ENCODE measurements around the gene EFCAB6. TPM values are rescaled to one million over a fixed set of nuclear protein-coding genes. Genes with fewer than 3 reads are reported as not detected.

EFCAB6 gene
- polyA plus RNA-seq, 4 donors, result 0.34 to 1.9 TPM; not detected in 2

DNA sequence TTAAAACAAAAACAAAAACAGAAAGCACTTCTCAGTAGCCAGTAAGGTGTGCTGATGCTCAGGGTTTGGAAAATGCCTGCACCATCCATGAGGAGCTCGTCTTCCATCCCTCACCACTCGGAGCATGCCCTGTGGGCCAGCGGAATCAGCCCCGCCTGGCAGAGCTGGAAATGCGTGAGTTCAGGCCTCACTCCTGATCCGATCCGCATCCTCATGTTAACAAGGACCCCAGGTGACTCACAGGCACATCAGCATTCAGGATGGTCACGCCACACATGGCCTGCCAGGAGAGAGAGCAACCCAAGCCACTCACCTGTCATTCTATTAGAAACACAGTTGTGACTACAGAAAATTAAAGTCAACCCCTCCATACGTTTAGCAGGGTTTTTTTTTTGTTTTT lies 211.8 kb downstream of the EFCAB6 start:
- 79 to 86% (median 85%) methylated on average over 9 of the region's 9 CpGs for WGBS, 3 donors
- no peak for DNase-seq
- H3K9me3 ChIP-seq (ENCODE audit: control insufficient read depth in 2 of 2, insufficient read depth in 1 of 2, low read depth in 1 of 2, low read length in 1 of 2), result no peaks in the 10 kb centered on the region
- no peak overlapping the region for H3K27ac ChIP-seq (ENCODE audit: low read depth in 1 of 3, low read length in 2 of 3)
- no peak overlapping the region for H3K4me3 ChIP-seq (ENCODE audit: low read depth in 1 of 3, low read length in 3 of 3)
- no peaks in the 10 kb centered on the region for H3K4me1 ChIP-seq (ENCODE audit: control insufficient read depth in 3 of 3, insufficient read depth in 2 of 3, low read depth in 1 of 3, low read length in 2 of 3)
- no peaks in the 10 kb centered on the region for H3K27me3 ChIP-seq (ENCODE audit: control insufficient read depth in 3 of 3, insufficient read depth in 3 of 3, low read length in 3 of 3)
- H3K36me3 ChIP-seq (ENCODE audit: control insufficient read depth in 3 of 3, insufficient read depth in 2 of 3, low read depth in 1 of 3, low read length in 3 of 3), result no peaks in the 10 kb centered on the region
- no peak for FAIRE-seq

DNA sequence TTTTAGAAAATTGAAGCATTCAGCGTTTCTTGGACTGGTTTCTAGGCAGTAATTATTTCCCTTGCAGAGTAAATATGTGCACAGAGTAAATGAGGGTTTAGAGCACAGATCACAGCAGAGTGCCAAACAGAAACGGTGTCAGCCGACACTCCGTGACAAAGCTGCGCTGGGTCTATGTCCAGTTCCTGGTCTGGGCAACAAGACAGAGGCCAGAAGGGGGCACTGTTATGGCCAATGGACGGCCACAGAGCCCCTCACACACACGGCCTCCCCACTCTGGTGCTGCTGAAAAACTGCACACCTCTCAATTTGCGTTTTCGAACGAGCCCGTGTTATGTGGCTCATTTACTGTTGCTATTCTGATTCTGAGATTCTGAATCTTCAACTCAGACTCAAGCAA lies 219.6 kb downstream of the EFCAB6 start:
- 58 to 67% (median 64%) methylated on average over 11 of the region's 11 CpGs for WGBS, 3 donors
- no peaks in the 10 kb centered on the region for H3K27me3 ChIP-seq (ENCODE audit: control insufficient read depth in 3 of 3, insufficient read depth in 3 of 3, low read length in 3 of 3)
- DNase-seq (peak in 1 of 2 donors; percentile 28), FAIRE-seq (no peak)
- H3K4me3 ChIP-seq (ENCODE audit: low read depth in 1 of 3, low read length in 3 of 3), result no peak overlapping the region
- H3K36me3 ChIP-seq (ENCODE audit: control insufficient read depth in 3 of 3, insufficient read depth in 2 of 3, low read depth in 1 of 3, low read length in 3 of 3), result no peaks in the 10 kb centered on the region
- no peaks in the 10 kb centered on the region for H3K9me3 ChIP-seq (ENCODE audit: control insufficient read depth in 2 of 2, insufficient read depth in 1 of 2, low read depth in 1 of 2, low read length in 1 of 2)
- H3K27ac ChIP-seq (ENCODE audit: low read depth in 1 of 3, low read length in 2 of 3), result no peak overlapping the region
- H3K4me1 ChIP-seq (ENCODE audit: control insufficient read depth in 3 of 3, insufficient read depth in 2 of 3, low read depth in 1 of 3, low read length in 2 of 3), result no peaks in the 10 kb centered on the region

GRCh38 chr22:43591380-43591779 lies 220.7 kb downstream of the EFCAB6 start:
- Histone ChIP-seq H3K27me3 (ENCODE audit: control insufficient read depth in 3 of 3, insufficient read depth in 3 of 3, low read length in 3 of 3) (no peaks in the 10 kb centered on the region), H3K27ac (ENCODE audit: low read depth in 1 of 3, low read length in 2 of 3) (no peak overlapping the region), H3K4me3 (ENCODE audit: low read depth in 1 of 3, low read length in 3 of 3) (no peak overlapping the region), H3K9me3 (ENCODE audit: control insufficient read depth in 2 of 2, insufficient read depth in 1 of 2, low read depth in 1 of 2, low read length in 1 of 2) (no peaks in the 10 kb centered on the region), H3K4me1 (ENCODE audit: control insufficient read depth in 3 of 3, insufficient read depth in 2 of 3, low read depth in 1 of 3, low read length in 2 of 3) (no peaks in the 10 kb centered on the region), H3K36me3 (ENCODE audit: control insufficient read depth in 3 of 3, insufficient read depth in 2 of 3, low read depth in 1 of 3, low read length in 3 of 3) (no peaks in the 10 kb centered on the region)
- 77 to 82% (median 78%) methylated on average over 6 of the region's 6 CpGs for WGBS, 3 donors
- no peak for FAIRE-seq
- no peak for DNase-seq

GRCh38 chr22:43587574-43587973 lies 224.5 kb downstream of the EFCAB6 start:
- peaks cover 0 to 8% of the 10 kb centered on the region in 2 donors for H3K9me3 ChIP-seq (ENCODE audit: control insufficient read depth in 2 of 2, insufficient read depth in 1 of 2, low read depth in 1 of 2, low read length in 1 of 2)
- FAIRE-seq, result no peak
- no peaks in the 10 kb centered on the region for H3K27me3 ChIP-seq (ENCODE audit: control insufficient read depth in 3 of 3, insufficient read depth in 3 of 3, low read length in 3 of 3)
- WGBS, 3 donors, result 0 to 60% (median 0%) methylated on average over 1 of the region's 1 CpG
- H3K4me1 ChIP-seq (ENCODE audit: control insufficient read depth in 3 of 3, insufficient read depth in 2 of 3, low read depth in 1 of 3, low read length in 2 of 3), result peaks cover 0 to 3% (median 0%) of the 10 kb centered on the region in 3 donors
- no peak overlapping the region for H3K4me3 ChIP-seq (ENCODE audit: low read depth in 1 of 3, low read length in 3 of 3)
- DNase-seq, result no peak
- H3K27ac ChIP-seq (ENCODE audit: low read depth in 1 of 3, low read length in 2 of 3), result no peak overlapping the region
- H3K36me3 ChIP-seq (ENCODE audit: control insufficient read depth in 3 of 3, insufficient read depth in 2 of 3, low read depth in 1 of 3, low read length in 3 of 3), result no peaks in the 10 kb centered on the region

DNA sequence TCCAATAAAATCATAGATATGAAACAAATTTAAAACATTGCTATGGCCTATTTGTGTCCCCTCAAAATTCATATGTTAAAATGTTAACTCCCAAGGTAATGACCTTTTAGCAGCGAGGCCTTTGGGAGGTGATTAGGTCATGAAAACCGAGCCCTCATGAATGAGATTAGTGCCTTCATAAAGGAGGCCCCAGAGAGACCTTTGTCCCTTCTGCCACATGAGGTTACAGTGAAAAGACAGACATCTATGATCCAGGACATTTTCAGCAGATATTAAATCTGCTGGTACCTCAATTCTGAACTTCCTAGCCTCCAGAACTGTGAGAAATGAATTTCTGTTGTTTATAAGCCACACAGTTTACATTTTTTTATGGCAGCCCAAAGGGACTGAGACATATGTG lies 228.6 kb downstream of the EFCAB6 start:
- H3K27ac ChIP-seq (ENCODE audit: low read depth in 1 of 3, low read length in 2 of 3), result peak overlapping the region in 1 of 3 donors; percentile 13
- FAIRE-seq (no peak), DNase-seq (peak; percentile 9 to 52)
- 28 to 53% (median 46%) methylated on average over 2 of the region's 2 CpGs for WGBS, 3 donors
- peaks cover 0 to 3% (median 0%) of the 10 kb centered on the region in 3 donors for H3K4me1 ChIP-seq (ENCODE audit: control insufficient read depth in 3 of 3, insufficient read depth in 2 of 3, low read depth in 1 of 3, low read length in 2 of 3)
- no peak overlapping the region for H3K4me3 ChIP-seq (ENCODE audit: low read depth in 1 of 3, low read length in 3 of 3)
- peaks cover 0 to 8% of the 10 kb centered on the region in 2 donors for H3K9me3 ChIP-seq (ENCODE audit: control insufficient read depth in 2 of 2, insufficient read depth in 1 of 2, low read depth in 1 of 2, low read length in 1 of 2)
- no peaks in the 10 kb centered on the region for H3K27me3 ChIP-seq (ENCODE audit: control insufficient read depth in 3 of 3, insufficient read depth in 3 of 3, low read length in 3 of 3)
- H3K36me3 ChIP-seq (ENCODE audit: control insufficient read depth in 3 of 3, insufficient read depth in 2 of 3, low read depth in 1 of 3, low read length in 3 of 3), result no peaks in the 10 kb centered on the region

- Histone ChIP-seq H3K9me3 (ENCODE audit: control insufficient read depth in 2 of 2, insufficient read depth in 1 of 2, low read depth in 1 of 2, low read length in 1 of 2) (peaks cover 0 to 8% of the 10 kb centered on the region in 2 donors), H3K27ac (ENCODE audit: low read depth in 1 of 3, low read length in 2 of 3) (no peak overlapping the region), H3K36me3 (ENCODE audit: control insufficient read depth in 3 of 3, insufficient read depth in 2 of 3, low read depth in 1 of 3, low read length in 3 of 3) (no peaks in the 10 kb centered on the region), H3K27me3 (ENCODE audit: control insufficient read depth in 3 of 3, insufficient read depth in 3 of 3, low read length in 3 of 3) (no peaks in the 10 kb centered on the region), H3K4me3 (ENCODE audit: low read depth in 1 of 3, low read length in 3 of 3) (no peak overlapping the region), H3K4me1 (ENCODE audit: control insufficient read depth in 3 of 3, insufficient read depth in 2 of 3, low read depth in 1 of 3, low read length in 2 of 3) (peaks cover 0 to 3% (median 0%) of the 10 kb centered on the region in 3 donors)
- FAIRE-seq (no peak), DNase-seq (no peak)
- WGBS, 3 donors, result 86 to 100% (median 89%) methylated on average over 1 of the region's 1 CpG
Measured at GRCh38 chr22:43582394-43582793, 229.7 kb downstream of the EFCAB6 start.

DNA sequence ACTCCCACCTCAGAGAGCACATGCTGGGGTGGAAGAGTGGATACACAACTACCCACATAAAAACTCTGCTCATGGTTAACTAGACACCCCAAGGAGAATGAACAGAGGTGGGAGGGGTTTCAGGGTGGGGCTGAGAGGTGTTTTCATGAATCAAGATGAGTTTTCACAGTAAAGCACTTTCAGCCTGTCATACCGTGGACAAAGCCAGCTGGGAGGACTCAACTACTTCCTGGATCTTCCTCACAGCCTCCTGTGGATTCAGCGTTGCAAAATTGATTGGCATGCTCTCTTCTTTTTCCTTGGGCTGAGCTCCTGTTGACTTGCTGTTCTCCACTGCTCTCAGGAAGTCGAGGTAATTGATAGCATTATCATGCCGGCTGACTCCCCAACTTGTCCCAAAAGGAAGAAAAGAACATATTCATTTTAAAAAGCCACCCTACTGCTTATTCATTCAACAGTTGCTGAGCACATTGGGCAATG lies 231.8 kb downstream of the EFCAB6 start:
- Histone ChIP-seq H3K27ac (ENCODE audit: low read depth in 1 of 3, low read length in 2 of 3) (no peak overlapping the region), H3K4me3 (ENCODE audit: low read depth in 1 of 3, low read length in 3 of 3) (no peak overlapping the region), H3K4me1 (ENCODE audit: control insufficient read depth in 3 of 3, insufficient read depth in 2 of 3, low read depth in 1 of 3, low read length in 2 of 3) (peaks cover 0 to 3% (median 0%) of the 10 kb centered on the region in 3 donors), H3K27me3 (ENCODE audit: control insufficient read depth in 3 of 3, insufficient read depth in 3 of 3, low read length in 3 of 3) (no peaks in the 10 kb centered on the region), H3K9me3 (ENCODE audit: control insufficient read depth in 2 of 2, insufficient read depth in 1 of 2, low read depth in 1 of 2, low read length in 1 of 2) (peaks cover 0 to 8% of the 10 kb centered on the region in 2 donors), H3K36me3 (ENCODE audit: control insufficient read depth in 3 of 3, insufficient read depth in 2 of 3, low read depth in 1 of 3, low read length in 3 of 3) (no peaks in the 10 kb centered on the region)
- WGBS, 3 donors, result 45 to 61% (median 61%) methylated on average over 4 of the region's 4 CpGs
- FAIRE-seq (no peak), DNase-seq (no peak)

- Histone ChIP-seq H3K4me1 (ENCODE audit: control insufficient read depth in 3 of 3, insufficient read depth in 2 of 3, low read depth in 1 of 3, low read length in 2 of 3) (no peaks in the 10 kb centered on the region), H3K27ac (ENCODE audit: low read depth in 1 of 3, low read length in 2 of 3) (no peak overlapping the region), H3K27me3 (ENCODE audit: control insufficient read depth in 3 of 3, insufficient read depth in 3 of 3, low read length in 3 of 3) (no peaks in the 10 kb centered on the region), H3K36me3 (ENCODE audit: control insufficient read depth in 3 of 3, insufficient read depth in 2 of 3, low read depth in 1 of 3, low read length in 3 of 3) (no peaks in the 10 kb centered on the region), H3K4me3 (ENCODE audit: low read depth in 1 of 3, low read length in 3 of 3) (no peak overlapping the region), H3K9me3 (ENCODE audit: control insufficient read depth in 2 of 2, insufficient read depth in 1 of 2, low read depth in 1 of 2, low read length in 1 of 2) (no peaks in the 10 kb centered on the region)
- no peak for DNase-seq
- FAIRE-seq, result no peak
- WGBS, 3 donors, result 79 to 84% (median 83%) methylated on average over 5 of the region's 5 CpGs
Measured at GRCh38 chr22:43574738-43575137, 237.4 kb downstream of the EFCAB6 start.

DNA sequence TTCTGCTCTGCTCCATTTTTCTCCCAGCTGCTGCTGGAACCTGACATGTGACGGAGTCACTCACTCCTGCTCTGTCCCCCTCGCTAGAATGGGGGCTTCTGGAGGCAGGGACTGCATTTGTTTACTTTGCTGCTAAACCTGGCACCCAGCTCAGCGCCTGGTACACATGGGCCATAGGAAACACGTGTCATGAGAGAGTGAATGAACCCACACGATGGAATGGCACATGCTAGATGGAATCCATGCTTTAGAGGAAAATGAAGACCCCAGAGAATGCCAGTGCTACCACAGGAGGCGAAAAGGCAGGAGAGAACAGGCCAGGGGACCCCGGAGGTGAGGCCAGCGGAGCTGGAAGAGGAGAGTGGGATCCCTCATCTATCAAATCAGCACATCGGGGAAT lies 239.4 kb downstream of the EFCAB6 start:
- no peaks in the 10 kb centered on the region for H3K4me1 ChIP-seq (ENCODE audit: control insufficient read depth in 3 of 3, insufficient read depth in 2 of 3, low read depth in 1 of 3, low read length in 2 of 3)
- no peak overlapping the region for H3K27ac ChIP-seq (ENCODE audit: low read depth in 1 of 3, low read length in 2 of 3)
- no peaks in the 10 kb centered on the region for H3K9me3 ChIP-seq (ENCODE audit: control insufficient read depth in 2 of 2, insufficient read depth in 1 of 2, low read depth in 1 of 2, low read length in 1 of 2)
- 83 to 85% (median 85%) methylated on average over 9 of the region's 9 CpGs for WGBS, 3 donors
- FAIRE-seq, result no peak
- H3K27me3 ChIP-seq (ENCODE audit: control insufficient read depth in 3 of 3, insufficient read depth in 3 of 3, low read length in 3 of 3), result no peaks in the 10 kb centered on the region
- no peaks in the 10 kb centered on the region for H3K36me3 ChIP-seq (ENCODE audit: control insufficient read depth in 3 of 3, insufficient read depth in 2 of 3, low read depth in 1 of 3, low read length in 3 of 3)
- no peak for DNase-seq
- H3K4me3 ChIP-seq (ENCODE audit: low read depth in 1 of 3, low read length in 3 of 3), result no peak overlapping the region
